ENCODE results near the gene B3GNT4. TPM values are rescaled to one million over a fixed set of nuclear protein-coding genes. Genes with fewer than 3 reads are reported as not detected.
A peak's percentile ranks its signal among the peaks of the same experiment; 100 is the strongest.

The B3GNT4 gene
- total and polyA plus RNA-seq, 2 of the 13 experiments (the other 11 are each of a cell fraction or from before 2014, with no cell fraction given), result 0.04 to 0.21 TPM

GRCh38 chr12:122200541-122201175 is 2.9 kb upstream of the B3GNT4 start (continued):
- TF ChIP-seq, protein P1, sequence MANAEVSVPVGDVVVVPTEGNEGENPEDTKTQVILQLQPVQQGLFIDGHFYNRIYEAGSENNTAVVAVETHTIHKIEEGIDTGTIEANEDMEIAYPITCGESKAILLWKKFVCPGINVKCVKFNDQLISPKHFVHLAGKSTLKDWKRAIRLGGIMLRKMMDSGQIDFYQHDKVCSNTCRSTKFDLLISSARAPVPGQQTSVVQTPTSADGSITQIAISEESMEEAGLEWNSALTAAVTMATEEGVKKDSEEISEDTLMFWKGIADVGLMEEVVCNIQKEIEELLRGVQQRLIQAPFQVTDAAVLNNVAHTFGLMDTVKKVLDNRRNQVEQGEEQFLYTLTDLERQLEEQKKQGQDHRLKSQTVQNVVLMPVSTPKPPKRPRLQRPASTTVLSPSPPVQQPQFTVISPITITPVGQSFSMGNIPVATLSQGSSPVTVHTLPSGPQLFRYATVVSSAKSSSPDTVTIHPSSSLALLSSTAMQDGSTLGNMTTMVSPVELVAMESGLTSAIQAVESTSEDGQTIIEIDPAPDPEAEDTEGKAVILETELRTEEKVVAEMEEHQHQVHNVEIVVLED (CRISPR knock-in tag; IDR thresholded peaks at IDR 0.05; ENCODE audit: borderline replicate concordance), result no peak
- TF ChIP-seq RXRA (CRISPR knock-in tag; IDR thresholded peaks at IDR 0.05) (0 out of 2 replicates have a peak, but pooled peaks have one; percentile 30), TBX3 (IDR thresholded peaks at IDR 0.05; ENCODE audit: borderline replicate concordance) (0 out of 2 replicates have a peak, but pooled peaks have one; percentile 9), ZBTB7A (CRISPR knock-in tag; IDR thresholded peaks at IDR 0.05) (peak; percentile 44; the same call in 1 of the 2 replicates), YY1 (IDR thresholded peaks at IDR 0.05; ENCODE audit: insufficient read depth, insufficient replicate concordance, low read depth, low read length) (no peak), HNF4A (CRISPR knock-in tag; IDR thresholded peaks at IDR 0.05) (peak; percentile 55), HNRNPLL (IDR thresholded peaks at IDR 0.05; ENCODE audit: low read depth, low read length, poor library complexity, severe bottlenecking) (peak; percentile 6)

DNA sequence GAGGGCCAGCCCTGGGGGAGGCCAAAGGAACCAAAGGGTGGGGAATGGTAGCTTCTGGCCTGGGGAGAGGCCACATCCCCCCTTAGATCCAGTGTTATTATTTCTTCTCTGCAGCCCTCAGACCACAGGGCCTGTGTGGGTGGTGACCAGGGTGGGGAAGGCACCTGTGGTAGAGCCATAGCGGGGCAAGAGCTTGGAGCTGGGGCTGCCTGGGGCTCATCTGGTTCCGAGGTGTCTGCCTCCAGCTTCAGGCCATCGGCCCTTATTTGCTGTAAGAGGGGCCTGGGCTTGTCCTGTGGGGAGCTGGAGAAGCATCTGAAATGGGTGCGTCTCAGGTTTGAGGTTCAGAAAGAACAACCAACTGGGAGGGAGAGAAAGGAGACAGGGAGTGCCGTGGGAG is 2.1 kb upstream of the B3GNT4 start:
- Histone ChIP-seq H3K4me3 (replicated peaks in 1 of 3; ENCODE audit: insufficient read depth in 1 of 3, low read depth in 2 of 3, low read length in 3 of 3) (no peak overlapping the region), H2AFZ (ENCODE audit: low read length) (no peak overlapping the region), H3K9ac (ENCODE audit: insufficient read depth, low read depth, low read length) (no peak overlapping the region), H3K4me1 (ENCODE audit: insufficient read depth, low read length) (peaks cover 59% of the 10 kb centered on the region), H4K20me1 (ENCODE audit: insufficient read depth, low read length) (no peaks in the 10 kb centered on the region), H3K4me2 (ENCODE audit: low read depth, low read length) (no peak overlapping the region; the same call in 1 of the 2 replicates), H3K27me3 (ENCODE audit: control insufficient read depth in 1 of 2, insufficient read depth in 2 of 2, low read length in 2 of 2) (peaks cover 6 to 76% of the 10 kb centered on the region in 2 experiments), H3K9me3 (ENCODE audit: low read length) (no peaks in the 10 kb centered on the region), H3K79me2 (ENCODE audit: insufficient read depth, low read length) (no peaks in the 10 kb centered on the region), H3K27ac (ENCODE audit: extremely low read length, insufficient read depth, low read length) (no peak overlapping the region), H3K36me3 (replicated peaks in 1 of 2; ENCODE audit: control insufficient read depth in 1 of 2, insufficient read depth in 2 of 2, low read length in 2 of 2) (no peaks in the 10 kb centered on the region)
- no peak for ATAC-seq
- in situ Hi-C loops (cut with HindIII; ENCODE audit: extremely low pct_ligation_motif_present, low pct_unique_long_range_greater_than_20kb) (no loop called here), intact Hi-C loops (cut with micrococcal nuclease; ENCODE audit: unreplicated experiment) (no loop called here)
- CTCF ChIA-PET (ENCODE audit: low intra/inter-chr PET ratio, low total read pairs), result no interaction called here
- DNase-seq (ENCODE audit: low spot score), result no peak
- WGBS (ENCODE audit: low lambda C conversion rate), result 56% methylated on average over 4 of the region's 5 CpGs
- no peak for FAIRE-seq
- TF ChIP-seq, protein P2, sequence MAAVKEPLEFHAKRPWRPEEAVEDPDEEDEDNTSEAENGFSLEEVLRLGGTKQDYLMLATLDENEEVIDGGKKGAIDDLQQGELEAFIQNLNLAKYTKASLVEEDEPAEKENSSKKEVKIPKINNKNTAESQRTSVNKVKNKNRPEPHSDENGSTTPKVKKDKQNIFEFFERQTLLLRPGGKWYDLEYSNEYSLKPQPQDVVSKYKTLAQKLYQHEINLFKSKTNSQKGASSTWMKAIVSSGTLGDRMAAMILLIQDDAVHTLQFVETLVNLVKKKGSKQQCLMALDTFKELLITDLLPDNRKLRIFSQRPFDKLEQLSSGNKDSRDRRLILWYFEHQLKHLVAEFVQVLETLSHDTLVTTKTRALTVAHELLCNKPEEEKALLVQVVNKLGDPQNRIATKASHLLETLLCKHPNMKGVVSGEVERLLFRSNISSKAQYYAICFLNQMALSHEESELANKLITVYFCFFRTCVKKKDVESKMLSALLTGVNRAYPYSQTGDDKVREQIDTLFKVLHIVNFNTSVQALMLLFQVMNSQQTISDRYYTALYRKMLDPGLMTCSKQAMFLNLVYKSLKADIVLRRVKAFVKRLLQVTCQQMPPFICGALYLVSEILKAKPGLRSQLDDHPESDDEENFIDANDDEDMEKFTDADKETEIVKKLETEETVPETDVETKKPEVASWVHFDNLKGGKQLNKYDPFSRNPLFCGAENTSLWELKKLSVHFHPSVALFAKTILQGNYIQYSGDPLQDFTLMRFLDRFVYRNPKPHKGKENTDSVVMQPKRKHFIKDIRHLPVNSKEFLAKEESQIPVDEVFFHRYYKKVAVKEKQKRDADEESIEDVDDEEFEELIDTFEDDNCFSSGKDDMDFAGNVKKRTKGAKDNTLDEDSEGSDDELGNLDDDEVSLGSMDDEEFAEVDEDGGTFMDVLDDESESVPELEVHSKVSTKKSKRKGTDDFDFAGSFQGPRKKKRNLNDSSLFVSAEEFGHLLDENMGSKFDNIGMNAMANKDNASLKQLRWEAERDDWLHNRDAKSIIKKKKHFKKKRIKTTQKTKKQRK (IDR thresholded peaks at IDR 0.05; ENCODE audit: low read length), result no peak
- no peak for TF ChIP-seq ZFY (CRISPR knock-in tag; IDR thresholded peaks at IDR 0.05)
- no peak for TF ChIP-seq FOXK2 (IDR thresholded peaks at IDR 0.05)
- TF ChIP-seq ZSCAN12 (CRISPR knock-in tag; IDR thresholded peaks at IDR 0.05), result no peak
- TF ChIP-seq SNAPC2 (CRISPR knock-in tag; IDR thresholded peaks at IDR 0.05), result no peak
- no TSS peak for BruUV-seq (replicated peaks)
- POLR2A ChIA-PET, result no interaction called here

Measured in HepG2 (cell line).